ENCODE results near the gene RNPEP.
"Not testable (repeated sequence)": the region's sequence is repeated elsewhere in the genome, so short reads cannot be mapped to it uniquely, and the experiment has no call there.

Gene RNPEP, protein sequence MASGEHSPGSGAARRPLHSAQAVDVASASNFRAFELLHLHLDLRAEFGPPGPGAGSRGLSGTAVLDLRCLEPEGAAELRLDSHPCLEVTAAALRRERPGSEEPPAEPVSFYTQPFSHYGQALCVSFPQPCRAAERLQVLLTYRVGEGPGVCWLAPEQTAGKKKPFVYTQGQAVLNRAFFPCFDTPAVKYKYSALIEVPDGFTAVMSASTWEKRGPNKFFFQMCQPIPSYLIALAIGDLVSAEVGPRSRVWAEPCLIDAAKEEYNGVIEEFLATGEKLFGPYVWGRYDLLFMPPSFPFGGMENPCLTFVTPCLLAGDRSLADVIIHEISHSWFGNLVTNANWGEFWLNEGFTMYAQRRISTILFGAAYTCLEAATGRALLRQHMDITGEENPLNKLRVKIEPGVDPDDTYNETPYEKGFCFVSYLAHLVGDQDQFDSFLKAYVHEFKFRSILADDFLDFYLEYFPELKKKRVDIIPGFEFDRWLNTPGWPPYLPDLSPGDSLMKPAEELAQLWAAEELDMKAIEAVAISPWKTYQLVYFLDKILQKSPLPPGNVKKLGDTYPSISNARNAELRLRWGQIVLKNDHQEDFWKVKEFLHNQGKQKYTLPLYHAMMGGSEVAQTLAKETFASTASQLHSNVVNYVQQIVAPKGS

DNA sequence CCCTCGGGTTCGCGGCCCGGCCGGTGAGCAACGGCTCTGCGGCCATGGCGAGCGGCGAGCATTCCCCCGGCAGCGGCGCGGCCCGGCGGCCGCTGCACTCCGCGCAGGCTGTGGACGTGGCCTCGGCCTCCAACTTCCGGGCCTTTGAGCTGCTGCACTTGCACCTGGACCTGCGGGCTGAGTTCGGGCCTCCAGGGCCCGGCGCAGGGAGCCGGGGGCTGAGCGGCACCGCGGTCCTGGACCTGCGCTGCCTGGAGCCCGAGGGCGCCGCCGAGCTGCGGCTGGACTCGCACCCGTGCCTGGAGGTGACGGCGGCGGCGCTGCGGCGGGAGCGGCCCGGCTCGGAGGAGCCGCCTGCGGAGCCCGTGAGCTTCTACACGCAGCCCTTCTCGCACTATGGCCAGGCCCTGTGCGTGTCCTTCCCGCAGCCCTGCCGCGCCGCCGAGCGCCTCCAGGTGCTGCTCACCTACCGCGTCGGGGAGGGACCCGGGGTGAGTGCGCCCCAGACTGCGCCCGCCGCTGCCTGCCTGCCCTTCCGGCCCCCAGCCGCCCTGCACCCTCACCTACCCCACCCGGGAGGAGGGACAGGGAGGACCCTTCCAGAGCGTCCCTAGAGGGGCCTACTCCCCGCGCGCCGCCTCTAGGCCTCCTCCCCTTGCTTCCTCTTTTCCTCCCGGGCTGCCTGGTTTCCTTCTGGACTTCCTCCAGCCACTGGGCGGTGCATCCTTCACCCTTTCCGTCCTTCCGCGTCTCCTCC lies at the start of gene RNPEP:
Gene RNPEP (plus strand): TSS at position 26 of the 757 bp plus-strand sequence. CDS start 19 bp downstream, at position 45.
- FAIRE-seq = peak; percentile 23

DNA sequence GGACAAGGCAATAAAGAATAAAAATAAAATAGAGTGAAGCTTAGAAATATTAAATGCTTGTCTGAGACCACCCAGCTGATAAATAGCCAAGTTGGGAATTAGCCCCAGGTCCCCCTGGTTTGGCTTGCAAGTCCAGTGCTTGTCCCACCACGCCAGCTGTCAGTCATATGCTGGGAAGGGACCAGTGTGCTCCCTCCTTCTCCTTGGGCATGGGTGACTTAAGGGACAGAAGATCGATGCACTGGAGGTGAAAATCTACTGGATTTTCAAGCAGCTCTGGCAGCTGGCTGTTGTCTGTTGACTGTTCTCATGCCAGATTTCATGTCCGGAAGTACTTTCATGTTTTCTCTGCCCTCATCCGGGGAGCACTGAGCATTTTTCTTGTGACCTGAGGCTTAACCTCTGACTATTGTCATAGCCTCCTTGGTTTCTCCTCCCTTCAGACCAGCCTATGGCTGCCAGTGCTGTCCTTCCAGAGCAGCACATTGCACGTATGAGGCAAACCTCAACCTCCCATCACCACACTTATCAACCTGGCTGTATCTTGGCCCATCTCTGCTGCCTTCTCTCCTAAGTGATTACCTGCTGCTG lies 48.5 kb upstream of the RNPEP start:
- FAIRE-seq = no peak

DNA sequence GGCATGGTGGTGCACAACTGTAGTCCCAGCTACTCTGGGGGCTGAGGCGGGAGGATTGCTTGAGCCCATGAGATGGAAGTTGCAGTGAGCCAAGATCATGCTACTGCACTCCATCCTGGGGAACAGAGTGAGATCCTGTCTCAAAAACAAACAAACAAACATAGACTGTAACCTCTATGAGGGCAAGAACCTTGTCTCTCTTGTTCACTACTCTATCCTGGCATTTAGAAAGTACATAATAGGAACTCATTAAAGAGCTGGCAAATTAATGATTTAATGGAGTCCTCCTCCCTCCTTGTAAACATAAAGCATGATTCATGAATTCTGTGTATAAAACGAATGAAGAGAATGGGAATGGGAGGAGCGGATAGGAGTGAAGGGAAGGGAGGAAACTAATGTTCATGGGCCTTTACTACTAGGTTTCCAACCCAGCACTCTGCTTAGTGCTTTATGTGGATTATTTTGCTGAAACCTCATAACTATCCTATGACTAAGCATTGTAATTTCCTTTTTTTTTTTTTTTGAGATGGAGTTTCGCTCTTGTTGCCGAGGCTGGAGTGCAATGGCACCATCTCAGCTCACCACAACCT lies 44.7 kb upstream of the RNPEP start:
- FAIRE-seq = no peak

DNA sequence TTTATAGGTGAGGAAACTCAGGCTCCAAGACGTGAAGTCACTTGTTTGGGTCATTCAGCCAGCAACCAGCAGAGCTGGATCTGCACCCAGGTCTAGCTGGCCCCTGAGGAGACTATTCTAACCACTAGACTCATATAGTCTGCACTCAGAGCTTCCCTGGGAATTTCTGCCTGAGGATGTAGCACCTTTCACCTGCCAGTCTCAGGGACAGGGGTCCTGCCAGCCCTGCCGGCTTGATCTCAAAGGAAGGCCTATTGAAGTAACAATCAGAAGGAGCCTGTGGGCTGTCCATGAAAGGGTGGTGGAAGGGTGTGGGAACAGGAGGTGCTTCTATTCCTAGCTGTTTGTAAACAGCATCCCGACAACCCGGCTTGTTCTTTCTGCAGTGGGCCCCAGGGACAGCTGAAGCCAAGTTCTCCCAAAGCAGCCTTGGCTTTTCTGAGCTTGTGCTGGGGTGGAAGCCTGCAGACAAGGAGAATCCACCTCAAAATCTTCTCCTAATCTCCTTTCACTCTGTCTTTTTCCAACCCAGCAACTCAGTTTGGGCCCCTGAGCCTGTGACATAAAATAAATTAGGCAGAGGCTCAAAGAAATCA lies 43.9 kb upstream of the RNPEP start:
- no peak for FAIRE-seq

DNA sequence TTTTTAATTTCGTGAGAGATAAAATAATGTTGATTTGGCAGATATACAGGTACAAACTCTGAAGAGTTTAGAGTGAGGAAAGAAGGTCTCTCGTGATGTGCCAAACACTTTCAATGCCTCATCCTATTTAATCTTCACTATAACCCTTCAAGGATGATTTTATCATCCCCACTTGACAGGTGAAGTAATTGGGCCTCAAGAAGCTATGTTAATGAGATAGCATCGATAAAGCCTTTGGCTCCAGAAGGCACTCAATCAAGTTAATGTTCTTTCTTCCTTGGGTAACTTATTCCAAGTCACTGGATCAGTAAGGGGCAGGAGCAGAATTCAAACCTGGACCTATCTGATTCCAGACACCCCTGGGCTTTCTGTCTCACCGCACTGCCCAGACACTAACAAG lies 43.3 kb upstream of the RNPEP start:
- FAIRE-seq = no peak

DNA sequence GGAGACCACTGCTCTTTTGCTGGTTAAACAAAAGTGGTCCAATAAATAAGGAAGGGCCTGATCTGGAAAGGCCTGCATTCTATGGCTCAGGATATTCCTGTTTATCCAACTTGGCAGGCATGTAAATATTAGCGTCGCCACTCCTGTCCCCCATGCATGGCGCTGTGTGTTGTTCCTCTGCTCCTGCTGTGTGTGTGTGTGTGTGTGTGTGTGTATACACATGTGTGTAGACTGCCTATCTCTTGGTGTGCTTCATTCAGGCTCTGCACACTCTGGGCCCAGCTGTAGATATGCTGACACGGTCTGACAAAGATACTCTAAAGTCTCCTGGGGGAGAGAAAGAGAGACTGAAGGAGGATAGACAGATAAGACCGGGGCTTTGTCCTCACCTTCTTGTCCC lies 42.9 kb upstream of the RNPEP start:
- no peak for FAIRE-seq

DNA sequence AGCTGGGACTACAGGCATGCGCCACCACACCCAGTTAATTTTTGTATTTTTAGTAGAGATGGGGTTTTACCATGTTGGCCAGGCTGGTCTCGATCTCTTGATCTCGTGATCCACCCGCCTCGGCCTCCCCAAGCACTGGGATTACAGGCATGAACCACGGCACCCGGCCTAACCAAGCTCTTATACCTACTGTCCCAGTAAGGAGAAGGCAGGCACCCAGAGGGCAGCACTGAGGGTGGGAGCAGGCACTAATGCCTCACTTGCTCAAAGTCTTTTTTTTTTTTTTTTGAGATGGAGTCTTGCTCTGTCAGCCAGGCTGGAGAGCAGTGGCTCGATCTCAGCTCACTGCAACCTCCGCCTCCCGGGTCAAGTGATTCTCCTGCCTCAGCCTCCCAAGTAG lies 42.1 kb upstream of the RNPEP start:
- FAIRE-seq = not testable (repeated sequence)

DNA sequence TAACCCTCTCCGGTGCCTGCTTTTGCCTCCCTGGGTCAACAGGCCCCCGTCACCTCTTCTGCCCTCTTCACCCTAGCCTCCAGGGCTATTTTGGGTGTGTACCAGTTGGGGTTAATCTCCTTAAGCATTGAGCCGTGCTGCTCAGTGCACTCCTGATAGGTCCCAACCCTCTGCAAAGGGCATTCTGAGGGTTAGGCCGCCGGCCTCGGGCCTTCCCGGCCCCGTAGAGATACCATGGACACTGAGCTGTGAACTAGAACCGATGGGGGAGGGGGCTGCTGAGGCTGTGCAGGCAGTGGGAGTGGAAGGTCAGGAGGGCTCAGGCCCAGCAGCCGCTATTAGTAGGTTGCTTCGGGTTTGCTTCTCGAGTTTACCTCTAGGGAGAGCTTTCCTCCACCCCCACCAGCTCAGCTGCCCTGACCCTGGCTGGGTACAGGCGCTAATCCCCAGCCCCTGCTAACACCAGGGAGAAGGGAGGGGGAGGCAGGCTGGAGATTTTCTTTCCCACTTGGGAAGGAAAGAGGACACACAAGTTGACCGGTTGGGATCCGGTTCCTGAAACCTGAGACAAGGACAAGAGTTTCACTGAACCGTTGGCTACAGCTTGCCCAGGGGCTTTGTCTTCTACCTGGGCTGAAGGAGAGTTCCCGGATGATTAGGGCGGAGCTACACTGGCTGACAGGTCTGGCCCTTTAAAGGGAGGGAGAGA lies 40.9 kb upstream of the RNPEP start:
- no peak for FAIRE-seq

DNA sequence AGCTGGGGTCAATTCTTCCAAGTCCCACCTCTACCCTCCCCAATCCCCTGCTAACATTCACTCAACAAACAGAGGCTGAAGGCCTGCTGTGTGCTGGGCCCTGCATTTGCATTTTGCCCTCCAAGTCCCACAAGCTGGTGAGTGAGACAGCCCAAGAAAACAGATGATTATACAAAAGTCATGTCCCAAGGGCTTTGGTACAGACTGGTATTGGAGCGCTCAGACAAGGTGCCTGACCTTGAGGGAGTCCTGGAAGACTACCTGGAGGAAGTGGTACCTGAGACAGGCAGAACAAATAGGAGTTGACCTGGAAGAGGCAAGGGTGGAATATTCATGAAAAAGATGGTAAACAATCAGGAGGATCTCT lies 40.3 kb upstream of the RNPEP start:
- FAIRE-seq = no peak

DNA sequence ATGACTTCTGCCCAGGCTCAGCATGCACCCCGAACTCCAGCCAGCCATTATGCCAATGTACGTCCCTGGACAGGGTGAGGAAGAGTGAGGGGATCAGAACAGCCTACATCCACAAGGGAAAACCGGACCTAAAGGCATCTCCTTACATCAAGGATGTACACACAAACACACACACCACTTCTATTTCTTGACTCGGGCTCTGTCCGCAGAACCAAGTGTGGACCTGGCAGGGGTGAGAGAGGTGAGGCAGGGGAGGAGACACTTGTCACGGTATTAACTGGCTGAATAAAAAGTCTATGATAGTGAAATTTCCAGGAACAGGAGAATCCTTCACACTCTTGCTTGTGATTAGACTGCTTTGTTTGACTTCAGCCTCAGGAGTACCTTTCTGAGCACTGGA lies 38.4 kb upstream of the RNPEP start:
- FAIRE-seq = no peak

DNA sequence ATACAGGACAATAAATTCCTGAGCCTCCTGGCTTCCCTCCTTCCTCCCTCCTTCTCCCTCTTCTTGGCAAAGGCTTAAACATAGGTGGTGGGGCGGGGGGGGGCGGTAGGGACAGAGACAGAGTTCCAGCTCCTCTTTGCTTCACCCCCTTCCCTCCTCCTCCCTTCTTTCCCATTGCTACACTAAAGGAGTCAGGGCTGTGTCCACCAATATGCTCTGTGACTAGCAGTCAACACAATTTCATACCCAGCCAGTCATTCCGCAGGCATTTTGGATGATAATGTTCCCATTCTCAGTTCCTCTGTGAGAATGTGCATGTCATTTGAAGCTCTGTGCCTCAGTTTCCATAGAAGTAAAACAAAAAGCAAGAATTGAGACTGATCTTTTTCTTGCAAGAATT lies 37.8 kb upstream of the RNPEP start:
- no peak for FAIRE-seq

DNA sequence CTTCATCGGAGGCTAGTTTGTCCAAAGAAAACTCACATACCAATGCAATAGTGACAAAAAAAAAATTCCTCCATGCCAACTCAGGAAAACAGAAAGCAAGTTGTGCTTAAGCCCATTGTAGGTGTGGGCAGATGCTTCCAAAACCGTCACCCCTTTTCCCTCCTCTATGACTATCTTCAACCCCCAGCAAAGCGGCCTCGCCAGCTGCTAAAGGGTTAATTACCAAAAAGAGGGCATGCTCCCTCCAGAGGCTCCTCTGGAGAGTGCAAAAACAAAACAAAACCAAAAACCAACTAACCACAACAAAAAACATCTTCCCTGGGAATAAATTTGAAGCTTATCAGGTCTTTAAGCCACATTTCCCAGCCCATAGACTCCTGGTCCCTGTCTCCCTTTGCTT lies 37.3 kb upstream of the RNPEP start:
- no peak for FAIRE-seq

DNA sequence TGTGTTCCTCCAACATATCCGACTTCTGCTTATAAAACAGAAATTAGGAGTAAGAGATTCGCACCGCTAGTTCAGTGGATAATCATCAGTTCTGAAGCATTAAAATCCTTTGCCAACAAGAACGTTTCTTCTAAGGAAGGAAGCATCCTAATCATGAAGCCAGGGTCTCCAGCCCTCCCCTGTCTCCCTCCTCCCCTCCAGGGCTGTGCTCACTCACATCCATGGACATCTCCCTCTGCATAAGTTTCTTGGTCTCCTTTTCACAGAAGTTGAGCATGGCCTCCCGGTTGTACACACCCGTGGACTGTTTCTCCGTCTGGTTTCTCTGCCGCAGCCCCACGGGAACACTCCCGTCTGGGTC lies 36.6 kb upstream of the RNPEP start:
- no peak for FAIRE-seq

DNA sequence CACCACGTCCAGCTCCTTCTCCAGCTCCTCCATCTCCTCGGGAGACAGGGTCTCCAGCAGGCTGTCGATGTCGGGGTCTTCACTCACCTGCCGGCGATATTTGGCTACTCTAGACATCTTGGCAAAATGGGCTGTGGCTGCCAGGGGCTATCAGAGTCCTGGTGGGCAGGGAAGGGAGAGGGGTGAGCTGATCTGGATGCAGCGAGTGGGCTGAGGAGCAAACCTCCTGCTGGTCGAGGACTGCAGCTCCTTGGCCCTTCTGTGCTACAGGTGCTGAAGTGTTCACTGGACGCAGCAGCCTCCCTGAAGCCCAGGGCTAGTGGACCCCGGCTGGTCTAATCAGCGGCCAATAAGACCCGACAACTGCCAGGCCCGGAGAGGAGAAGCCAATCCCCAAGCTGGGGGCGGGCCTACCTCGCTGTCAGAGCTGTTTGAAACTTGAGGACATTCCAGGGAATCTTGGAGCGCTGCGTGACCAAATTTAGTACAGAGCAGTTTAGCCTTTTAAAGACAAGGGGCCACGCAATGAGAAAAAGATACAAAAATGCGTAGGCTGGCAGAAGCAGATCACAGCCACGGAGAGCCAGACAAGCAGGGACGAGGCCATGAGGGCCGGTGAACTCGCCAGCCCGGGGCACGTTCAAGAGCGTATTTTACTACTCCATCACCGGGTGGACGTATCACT lies 36.1 kb upstream of the RNPEP start, which contains the start of gene LMOD1:
Gene LMOD1 (minus strand): TSS at position 325 of the 685 bp plus-strand sequence. CDS start 208 bp downstream, at position 117.
- peak; percentile 78 for FAIRE-seq

DNA sequence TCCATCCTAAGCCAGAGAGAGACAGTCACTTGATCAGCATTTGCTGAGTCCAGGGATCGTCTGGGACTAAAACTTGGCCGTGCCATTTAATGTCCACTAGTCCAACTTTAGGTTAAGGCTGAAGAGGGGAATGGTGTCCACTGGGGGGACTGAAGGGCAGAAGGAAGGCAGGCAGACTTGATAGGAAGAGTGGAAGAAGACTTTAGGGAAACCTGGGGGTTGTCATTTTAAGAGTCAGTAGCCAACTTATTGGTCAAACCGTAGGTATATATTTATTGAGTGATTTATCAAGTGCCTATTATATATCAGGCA lies 34.8 kb upstream of the RNPEP start:
- FAIRE-seq = no peak

DNA sequence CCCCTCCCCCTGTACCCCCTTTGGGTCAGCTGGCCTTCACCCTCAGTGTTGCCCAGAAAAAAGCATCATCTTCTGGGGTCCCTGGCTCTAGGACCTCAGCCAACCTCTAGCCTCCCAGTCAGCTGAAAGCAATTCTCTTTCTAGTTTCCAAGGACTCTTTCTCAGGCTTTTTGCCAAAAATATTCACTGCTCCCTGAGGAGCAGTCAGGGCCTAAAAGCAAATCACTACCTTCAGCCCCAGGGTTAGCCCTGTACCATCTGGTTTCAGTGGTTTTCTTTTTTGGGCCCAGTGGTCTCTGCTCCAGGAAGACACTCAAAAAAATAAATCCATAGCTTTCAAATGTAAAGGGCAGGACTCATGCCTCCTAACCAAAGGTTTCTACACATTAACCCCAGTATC lies 33.0 kb upstream of the RNPEP start:
- FAIRE-seq = no peak

DNA sequence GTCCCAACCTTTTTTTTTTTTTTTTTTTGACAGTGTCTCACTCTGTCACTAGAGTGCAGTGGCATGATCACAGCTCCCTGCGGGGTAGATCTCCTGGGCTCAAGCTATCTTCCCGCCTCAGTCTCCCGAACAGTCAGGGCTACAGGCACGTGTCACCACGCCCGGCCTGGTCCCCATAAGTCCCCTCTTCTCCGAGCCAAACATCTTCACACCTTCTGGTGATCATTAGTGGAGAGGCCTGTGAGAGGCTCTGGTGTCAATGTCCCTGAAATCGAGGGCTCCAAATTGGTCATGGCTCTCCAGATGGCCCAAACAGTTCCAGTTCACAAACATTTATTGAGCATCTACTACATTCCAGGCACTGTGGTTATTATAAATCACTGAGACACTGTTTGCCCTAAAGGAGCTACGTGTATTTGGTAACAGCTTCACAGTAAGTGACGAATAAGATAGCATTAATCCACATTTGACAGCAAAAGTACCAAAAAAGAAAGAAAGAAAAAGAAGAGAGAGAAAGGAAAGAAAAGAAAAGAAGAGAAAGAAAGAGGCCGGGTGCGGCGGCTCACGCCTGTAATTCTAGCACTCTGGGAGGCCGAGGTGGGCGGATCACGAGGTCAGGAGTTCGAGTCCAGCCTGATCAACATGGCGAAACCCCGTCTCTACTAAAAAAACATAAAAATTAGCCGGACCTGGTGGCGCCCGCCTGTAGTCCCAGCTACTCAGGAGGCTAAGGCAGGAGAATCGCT lies 28.0 kb upstream of the RNPEP start:
- no peak for FAIRE-seq

DNA sequence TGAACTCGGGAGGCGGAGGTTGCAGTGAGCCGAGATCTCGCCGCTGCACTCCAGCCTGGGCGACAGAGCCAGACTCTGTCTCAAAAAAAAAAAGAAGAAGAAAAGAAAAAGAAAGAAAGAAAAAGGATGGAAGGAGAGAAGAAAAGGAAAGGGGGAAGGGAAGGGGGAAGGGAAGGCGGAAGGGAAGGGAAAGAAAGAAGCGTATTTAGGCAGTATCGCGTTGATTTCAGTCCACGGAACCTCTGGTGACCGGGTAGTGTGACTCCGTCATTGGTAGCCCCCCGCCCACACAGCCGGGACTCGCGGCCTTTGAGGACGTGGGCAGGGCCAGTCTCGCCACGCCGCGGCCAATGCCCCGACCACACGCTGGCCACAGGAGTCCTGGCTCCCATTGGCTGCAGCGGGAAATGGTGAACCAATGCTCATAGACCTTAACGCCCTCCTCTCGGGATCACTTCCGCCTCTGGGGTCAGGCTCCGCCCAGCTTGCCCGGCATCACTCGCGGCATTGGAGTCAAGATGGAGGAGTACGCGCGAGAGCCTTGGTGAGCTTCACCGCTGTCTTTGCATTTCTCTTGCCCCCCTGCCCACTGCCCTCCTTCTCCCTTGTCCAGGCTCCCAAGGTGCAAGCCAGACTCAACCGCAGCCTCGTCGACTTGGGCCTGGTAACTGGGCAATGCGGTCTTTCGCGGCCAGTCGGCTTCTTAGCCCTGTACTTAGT lies 27.3 kb upstream of the RNPEP start, which contains the start of gene TIMM17A:
Gene TIMM17A (plus strand): TSS at position 495 of the 720 bp plus-strand sequence. CDS start 24 bp downstream, at position 519.
- peak; percentile 95 for FAIRE-seq

DNA sequence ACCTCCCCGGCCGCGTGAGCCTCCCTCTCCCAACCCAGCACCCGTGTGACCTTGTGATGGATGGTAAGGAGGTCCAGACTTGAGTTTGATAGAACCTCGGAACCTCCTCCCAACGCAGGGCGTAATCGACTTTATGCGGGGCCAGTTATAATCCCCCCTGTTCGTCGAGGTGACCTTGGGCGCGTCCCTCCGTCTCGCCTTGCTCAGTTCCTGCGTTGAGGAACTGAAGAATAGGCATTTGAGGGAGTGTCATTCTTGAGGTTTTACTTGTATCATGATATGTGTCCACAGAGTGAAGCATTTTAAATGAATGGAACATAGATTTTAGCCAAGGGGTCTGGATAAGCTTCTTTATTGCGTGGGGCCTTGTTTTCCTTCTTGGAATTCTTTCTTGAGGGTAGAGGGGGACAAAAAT lies 26.7 kb upstream of the RNPEP start:
- FAIRE-seq = no peak

DNA sequence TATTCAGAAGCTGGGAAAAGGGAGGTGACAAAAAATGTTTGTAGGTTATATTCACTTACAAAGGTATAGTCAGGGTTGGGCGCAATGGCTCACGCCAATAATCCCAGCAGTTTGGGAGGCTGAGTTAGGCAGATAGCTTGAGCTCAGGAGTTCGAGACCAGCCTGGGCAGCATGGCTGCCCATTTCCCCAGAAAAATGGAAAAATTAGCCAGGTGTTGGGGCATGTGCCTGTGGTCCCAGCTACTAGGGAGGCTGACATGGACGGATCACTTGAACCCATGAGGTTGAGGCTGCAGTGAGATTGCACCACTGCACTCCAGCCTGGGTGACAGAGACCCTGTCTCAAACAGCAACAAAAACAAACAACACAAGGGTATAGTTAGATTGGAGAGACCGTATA lies 24.1 kb upstream of the RNPEP start:
- FAIRE-seq = no peak

Measured in endometrium (tissue), 2 donors.